Umbilical cord (tissue), 2 donors: ENCODE data around the gene IL7R. TPM values are rescaled to one million over a fixed set of nuclear protein-coding genes. Genes with fewer than 3 reads are reported as not detected.
"Not testable (repeated sequence)": the region's sequence is repeated elsewhere in the genome, so short reads cannot be mapped to it uniquely, and the experiment has no call there.

Experiments used
- DNase-seq: peaks from one replicate; pipeline ENCODE4 v3.0.0-alpha.2; 2015; ENCODE audit warnings: low spot score
- total RNA-seq: library from RNA; depleted of rRNA; stranded (reverse); fragments of >200 nt; gene quantifications from one replicate; pipeline ENCODE4 v1.2.3, GENCODE V29; 2014; ENCODE audit warnings: low replicate concordance; ENCODE audit not compliant: insufficient read depth

Gene IL7R
- total RNA-seq, 1 donor from 2014 or later: 3.4 TPM

DNA sequence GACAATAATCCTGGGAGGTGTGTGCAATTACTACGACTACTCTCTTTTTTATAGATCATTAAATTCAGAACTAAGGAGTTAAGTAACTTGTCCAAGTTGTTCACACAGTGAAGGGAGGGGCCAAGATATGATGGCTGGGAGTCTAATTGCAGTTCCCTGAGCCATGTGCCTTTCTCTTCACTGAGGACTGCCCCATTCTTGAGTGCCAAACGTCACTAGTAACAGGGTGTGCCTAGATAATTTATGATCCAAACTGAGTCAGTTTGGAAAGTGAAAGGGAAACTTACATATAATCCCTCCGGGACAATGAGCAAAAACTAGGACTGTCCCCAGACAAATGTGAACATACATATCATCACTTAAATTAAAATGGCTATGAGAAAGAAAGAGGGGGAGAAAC, 20.2 kb downstream of the IL7R start:
- no peak for DNase-seq

DNA sequence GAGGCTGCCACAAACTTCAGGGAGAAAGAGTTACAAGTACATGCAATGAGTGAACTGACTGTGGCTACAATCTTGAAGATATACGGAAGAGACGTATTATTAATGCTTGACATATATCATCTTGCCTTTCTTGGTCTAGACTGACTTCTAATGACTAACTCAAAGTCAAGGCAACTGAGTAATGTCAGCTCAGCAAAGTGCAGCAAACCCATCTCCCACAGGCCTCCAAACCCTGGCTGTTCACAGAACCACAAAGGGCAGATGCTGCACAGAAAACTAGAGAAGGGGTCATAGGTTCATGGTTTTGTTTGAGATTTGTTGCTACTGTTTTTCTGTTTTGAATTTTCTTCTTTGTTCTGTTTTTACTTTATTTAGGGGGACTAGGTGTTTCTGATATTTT, 21.0 kb downstream of the IL7R start:
- no peak for DNase-seq

GRCh38 chr5:35878079-35878478, 21.4 kb downstream of the IL7R start:
- no peak for DNase-seq

DNA sequence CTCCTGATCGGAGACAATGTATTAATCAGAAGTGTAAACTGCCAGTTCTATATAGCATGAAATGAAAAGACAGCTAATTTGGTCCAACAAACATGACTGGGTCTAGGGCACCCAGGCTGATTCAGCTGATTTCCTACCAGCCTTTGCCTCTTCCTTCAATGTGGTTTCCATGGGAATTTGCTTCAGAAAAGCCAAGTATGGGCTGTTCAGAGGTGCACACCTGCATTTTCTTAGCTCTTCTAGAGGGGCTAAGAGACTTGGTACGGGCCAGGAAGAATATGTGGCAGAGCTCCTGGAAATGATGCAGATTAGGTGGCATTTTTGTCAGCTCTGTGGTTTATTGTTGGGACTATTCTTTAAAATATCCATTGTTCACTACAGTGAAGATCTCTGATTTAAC, 22.4 kb downstream of the IL7R start:
- no peak for DNase-seq

GRCh38 chr5:35879649-35880048, 23.0 kb downstream of the IL7R start:
- no peak for DNase-seq

- no peak for DNase-seq
Observed at GRCh38 chr5:35880156-35880555, 23.5 kb downstream of the IL7R start.

- DNase-seq: no peak
Observed at GRCh38 chr5:35881758-35882157, 25.1 kb downstream of the IL7R start.

- DNase-seq: no peak
Observed at GRCh38 chr5:35884191-35884769, 27.6 kb downstream of the IL7R start.

- DNase-seq: no peak
Observed at GRCh38 chr5:35884773-35885172, 28.1 kb downstream of the IL7R start.

DNA sequence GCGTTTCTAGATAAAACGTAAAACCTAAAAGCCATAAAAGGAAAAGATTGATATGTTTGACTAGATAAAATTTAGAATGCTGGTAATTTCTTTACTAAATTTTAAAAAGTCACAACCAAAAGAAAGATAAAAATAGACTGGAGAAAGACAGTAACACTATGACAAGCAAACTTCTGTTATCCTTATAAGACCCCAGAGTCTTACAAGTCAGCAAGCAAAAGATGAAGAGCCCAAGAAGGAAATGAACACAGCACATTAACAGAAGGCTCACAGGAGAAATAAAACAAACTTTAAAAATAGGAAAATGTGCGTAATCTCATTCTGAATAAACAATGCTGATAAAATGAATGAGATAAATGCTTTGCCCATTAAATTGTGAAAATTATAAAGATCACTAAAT, 29.7 kb downstream of the IL7R start:
- DNase-seq: no peak

DNA sequence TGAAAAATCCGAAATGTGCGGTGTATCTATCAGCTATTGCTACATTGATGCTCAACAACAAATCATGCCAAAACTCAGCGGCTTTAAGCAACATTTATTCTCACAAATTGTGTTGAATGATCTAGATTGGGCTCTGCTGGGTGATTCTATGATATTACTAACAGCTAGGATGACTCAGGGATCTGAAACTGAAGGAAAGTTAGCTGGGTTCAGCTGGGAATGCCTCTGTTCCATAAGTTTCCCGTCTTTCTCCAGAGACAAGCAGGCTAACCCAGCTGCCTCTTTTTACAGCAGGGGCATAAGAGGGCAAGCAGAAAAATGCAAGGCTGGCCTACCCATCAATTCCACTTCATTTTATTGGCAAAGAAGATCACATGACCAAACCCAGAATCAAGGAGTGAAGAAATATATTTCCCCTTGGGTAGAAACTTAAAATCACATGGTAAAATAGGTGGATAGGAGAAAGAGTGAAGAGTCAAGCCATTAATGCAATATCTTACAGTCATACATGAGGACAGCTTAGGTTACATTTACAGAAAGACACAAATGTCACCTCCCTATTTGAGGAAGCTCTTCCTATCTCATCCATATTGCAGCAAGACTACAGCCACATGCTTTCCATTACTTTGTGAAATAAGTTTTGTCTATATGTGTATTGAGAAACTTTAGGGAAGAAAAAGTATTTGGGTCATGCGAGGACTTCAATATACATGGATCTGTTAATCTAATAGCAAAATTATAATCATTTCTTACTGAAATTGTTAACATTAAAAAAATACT, 30.8 kb downstream of the IL7R start:
- DNase-seq: no peak

DNA sequence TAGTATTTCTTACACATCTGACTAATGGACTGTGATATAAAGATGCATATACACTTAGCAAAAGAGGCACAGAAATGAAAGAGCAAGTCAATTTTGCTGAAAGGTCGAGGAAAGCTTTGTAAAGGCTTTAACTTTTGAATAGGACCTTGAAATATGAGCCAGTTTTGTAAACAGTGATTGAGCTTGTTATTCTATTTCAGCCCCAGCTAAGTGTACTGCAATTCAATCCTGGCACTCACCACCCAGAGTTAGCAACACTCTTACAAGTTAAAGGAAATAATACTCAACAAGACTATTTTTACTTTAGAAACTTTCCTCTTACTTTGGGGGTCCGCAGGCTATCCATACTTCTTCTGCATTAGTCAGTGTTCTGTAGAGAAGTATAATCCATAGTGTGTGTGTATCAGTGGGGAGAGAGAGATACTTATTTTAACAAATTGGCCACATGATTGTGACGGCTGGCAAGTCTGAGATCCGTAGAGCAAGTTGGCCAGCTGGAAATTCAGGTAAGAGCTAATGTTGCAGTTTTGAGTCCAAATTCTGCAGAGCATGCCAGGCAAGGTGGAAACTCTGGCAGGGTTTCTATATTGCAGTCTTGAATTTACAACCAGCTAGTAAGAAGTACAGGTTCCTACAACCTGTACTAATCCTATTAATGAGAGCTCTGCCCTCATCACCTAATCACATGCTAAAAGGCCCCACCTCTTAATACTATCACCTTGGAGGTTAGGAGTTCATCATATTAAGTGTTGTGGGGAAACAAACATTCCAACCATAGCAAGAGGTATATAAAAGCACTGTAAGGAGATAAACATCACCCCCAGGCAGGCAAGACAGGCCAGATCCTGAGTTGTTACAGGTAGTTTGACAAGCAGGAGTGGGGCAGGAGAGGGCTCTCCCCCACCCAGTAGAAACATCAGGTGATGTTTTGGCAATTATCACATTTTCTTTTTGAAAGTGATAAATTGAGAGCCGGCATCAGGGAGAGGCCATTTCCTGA, 33.6 kb downstream of the IL7R start:
- no peak for DNase-seq

GRCh38 chr5:35892799-35893198, 36.1 kb downstream of the IL7R start:
- DNase-seq: not testable (repeated sequence)

DNA sequence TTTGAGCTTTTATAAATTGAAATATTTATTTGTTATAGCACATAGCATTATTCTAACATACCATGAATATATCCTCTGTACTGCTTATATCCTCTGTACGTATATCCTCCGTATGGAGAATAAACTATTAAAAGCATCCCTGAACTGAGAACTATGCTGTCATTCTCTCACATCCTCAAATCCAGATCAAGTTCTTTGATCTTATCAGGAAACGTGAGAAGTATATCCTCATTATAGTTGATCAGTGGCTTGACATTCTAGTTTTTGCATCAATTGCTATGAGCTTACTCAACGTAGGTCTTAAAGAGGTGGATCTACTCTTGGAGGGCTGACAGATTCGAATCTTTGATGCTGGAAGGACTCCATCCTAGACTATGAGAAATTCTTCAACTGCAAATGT, 37.4 kb downstream of the IL7R start:
- DNase-seq: no peak

- no peak for DNase-seq
Observed at GRCh38 chr5:35898952-35899660, 42.4 kb downstream of the IL7R start.

DNA sequence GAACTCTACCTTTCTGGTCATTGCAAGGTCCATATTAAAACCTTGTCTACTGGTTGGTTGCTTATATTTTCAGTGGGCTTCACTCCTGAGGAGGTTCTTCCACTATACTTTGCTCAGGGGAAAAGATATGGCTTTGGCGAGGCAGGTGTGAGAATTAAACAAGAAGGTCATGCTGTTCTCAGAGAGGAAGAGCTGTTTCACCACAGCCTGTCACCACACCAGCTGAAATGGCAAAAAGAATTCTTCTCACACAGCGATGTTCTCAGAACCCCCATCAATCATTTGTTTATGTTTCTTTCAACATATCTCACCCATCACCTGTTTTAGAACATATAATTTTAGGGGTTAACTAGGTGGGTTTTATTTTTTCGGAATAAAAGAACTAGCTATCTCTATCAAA, 43.1 kb downstream of the IL7R start:
- no peak for DNase-seq

DNA sequence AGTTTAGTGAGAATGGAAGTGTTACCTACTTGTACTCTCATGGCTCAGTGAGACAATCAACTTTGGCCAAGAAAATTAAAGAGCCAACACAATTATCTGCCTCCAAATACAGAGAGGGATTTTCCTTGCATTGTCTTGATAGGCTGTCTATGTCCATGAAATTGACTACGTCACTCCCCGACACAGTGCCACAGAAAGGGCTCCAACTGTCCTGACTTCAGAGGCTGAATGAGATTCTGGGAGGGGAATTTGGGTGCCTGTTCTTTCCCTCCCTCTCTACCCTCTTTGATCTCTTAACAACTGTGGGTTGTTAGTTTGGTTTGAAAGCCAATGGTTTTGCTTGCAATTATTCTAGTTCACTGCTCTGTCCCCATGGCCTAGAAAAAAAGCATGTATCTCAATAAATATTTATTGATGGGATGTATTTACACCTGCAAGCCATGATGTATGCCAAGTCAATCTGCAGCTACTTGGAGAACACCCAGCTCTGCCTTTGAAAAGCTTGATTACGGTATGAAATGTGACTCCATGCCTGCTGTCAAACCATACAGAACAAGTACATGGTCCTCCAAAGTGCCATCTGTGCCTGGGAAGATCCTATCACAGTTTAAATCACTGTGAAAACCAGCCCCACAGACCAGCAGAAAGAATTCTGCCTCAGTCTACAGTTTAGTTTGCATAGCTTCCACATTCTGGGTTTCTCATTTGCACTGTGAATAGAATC, 44.4 kb downstream of the IL7R start:
- no peak for DNase-seq

DNA sequence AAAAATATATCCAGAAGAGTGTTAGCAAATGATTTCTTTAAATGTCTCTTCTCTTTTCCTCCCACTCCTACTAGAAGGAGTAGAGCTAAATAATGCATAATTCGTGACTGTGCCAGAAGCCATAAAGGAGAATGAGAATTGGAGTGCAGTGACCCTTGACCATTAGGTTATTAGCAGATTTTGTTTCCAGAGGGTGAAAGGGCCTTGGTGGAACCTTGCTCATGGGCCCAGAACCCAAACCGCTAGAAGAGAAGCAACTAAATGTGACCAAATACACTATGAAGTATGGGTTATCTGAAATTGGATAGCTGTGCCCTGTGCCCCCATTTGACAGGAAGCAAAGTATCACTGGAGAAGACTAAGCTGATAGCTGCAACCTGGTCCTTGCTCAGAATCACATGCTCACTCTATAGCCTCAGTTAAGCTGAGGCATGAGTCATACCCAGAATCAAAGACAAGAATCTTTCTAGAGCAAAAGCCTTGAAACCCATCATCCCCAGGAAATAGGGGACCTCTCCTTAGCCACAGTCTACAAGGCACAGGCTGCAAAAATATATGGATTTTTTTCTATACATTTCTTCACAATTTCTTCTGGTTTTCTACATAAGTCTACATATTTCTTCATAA, 45.5 kb downstream of the IL7R start:
- DNase-seq: peak; percentile 57

DNA sequence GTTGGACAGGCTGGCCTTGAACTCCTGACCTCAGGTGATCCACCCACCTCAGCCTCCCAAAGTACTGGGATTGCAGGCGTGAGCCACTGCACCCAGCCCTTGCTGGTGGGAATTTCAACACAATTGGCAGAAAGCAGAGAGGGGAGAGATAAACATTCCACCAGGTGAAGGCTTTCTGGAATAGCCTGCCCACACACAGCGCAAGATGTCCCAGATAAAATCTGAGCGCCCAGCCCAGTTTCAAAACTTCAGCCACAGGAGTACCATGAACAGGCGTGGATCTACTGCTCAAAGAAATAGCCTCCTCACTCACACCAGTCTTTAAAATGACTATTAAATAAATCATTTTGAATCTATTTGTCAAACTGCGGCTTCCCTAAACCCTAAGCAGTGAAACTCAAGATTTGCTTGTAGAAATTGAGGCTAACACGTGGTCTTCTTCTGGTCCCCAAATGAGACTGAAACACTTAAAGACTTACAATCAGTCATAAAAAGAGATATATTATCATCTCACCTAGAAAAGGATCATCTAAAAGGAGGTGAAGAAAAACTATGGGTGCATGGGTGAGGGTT, 47.0 kb downstream of the IL7R start:
- no peak for DNase-seq

DNA sequence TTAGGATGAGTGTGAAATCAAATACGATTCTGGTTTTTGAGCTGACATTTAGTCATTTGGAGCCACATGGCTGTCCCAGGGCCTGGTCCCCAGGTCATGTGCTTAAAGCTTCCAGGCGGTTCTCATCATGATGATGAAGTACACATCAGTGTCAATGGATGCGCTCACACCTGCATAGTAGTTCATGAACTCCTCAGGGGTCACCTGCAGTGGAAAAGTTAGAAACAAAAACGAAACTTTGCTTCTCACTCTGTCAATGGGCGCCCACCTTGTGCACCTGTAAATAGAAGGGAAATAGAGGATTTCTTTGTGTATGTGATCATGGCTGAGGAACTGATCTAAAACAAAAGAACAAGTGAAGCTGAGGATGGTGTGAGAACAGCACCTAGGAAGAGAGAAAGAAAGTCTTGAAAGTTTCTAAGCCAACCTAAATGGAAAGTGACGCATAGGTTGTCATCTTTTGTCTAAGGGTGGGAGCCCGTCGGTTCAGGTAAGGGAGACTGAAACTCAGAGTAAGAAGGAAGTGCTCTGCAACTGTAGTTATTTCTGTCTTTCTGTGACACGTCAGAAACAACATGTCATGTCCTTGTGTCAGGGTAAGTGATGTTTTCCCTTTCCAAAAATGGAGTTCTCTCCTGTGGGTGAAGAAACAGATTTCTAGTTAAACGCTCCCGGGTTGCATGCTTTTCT, 47.9 kb downstream of the IL7R start:
- DNase-seq: no peak
